HL-60/S4 treated with retinoic acid at 250 ng/mL for 4 days and 3 days (cell line): ENCODE measurements around the gene RNF34.

Experiments used
- in situ Hi-C: fragments of 300-500 bp; cut with MboI; formaldehyde crosslinking; loops from 2 replicates; pipeline ENCODE4 v1.7.0; 2022; ENCODE audit warnings: low sequenced_read_pairs

The RNF34 gene

GRCh38 chr12:121465921-121466793, 66.2 kb downstream of the RNF34 start:
- in situ Hi-C loops, result no loop called here

GRCh38 chr12:121466794-121467637, 67.1 kb downstream of the RNF34 start:
- in situ Hi-C loops, result no loop called here

GRCh38 chr12:121467638-121468498, 68.0 kb downstream of the RNF34 start:
- in situ Hi-C loops, result no loop called here

DNA sequence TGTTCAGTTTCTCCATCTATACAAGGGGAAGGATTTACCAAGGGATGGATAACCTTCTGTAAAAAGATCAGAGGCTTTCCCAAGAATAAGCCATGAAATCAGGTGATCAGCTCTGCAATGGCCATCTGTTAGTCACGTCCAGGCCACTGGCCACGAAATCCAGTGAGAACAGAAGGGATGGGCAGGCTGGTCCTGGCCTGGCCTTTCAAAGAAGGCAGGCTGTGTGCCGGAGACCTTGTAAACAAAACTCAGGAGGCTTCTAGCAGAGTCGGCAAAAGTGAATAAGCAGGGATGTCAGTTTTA, 68.5 kb downstream of the RNF34 start:
- in situ Hi-C loops, result no loop called here

GRCh38 chr12:121470751-121471150, 70.8 kb downstream of the RNF34 start:
- in situ Hi-C loops, result no loop called here

DNA sequence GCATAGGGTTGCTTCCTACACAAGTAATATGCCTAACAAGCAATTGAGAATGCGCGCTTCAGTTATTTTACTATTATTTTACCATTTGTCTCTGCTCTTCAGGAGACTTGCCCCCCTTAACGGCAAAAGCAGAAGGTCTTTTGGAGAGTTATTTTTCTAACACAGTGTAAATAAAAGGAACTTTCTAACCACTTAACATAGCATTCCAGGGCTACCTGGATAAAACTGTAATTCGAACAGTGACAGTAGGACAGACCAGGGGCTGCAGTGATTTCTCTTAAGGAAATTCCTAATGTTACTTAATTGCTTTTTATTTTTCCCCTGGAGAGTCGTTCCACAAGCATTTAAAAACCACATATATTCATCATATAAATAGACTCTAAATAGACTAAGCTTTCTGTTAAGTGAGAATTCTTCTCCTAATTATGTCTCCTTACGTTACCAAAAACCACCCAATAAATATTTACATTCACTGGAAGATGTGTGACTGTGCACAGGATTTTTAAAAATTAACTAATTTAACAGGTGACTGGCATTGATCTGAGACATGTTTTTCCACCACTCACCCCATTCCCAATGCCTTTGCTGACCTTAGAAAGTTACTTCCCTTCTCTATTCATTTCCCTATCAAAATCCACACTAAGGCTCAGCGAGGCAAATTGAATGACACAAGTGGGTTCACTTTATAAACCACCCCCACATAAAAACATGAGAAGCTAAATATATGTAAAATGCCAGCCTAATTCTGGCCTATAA, 72.4 kb downstream of the RNF34 start:
- in situ Hi-C loops, result no loop called here
